GM19328 (cell line): ENCODE data around the gene BRMS1.
"Not testable (repeated sequence)": the region's sequence is repeated elsewhere in the genome, so short reads cannot be mapped to it uniquely, and the experiment has no call there.

Source experiments
- ATAC-seq: cut with Tn5 transposase; IDR thresholded peaks from one replicate; pipeline ENCODE4 v1.9.1; 2021; ENCODE audit warnings: mild to moderate bottlenecking, moderate library complexity; ENCODE audit not compliant: unreplicated experiment

The BRMS1 gene

GRCh38 chr11:66344550-66345315 is at the start of gene BRMS1:
BRMS1 (minus strand) TSS chr11:66345104; CDS start chr11:66342234, 2,870 bp downstream.
- ATAC-seq, result peak; percentile 69

GRCh38 chr11:66393954-66394353 is 49.0 kb upstream of the BRMS1 start:
- ATAC-seq, result no peak

GRCh38 chr11:66391322-66391721 is 46.4 kb upstream of the BRMS1 start:
- no peak for ATAC-seq

GRCh38 chr11:66388780-66389386 is 44.0 kb upstream of the BRMS1 start:
- no peak for ATAC-seq

GRCh38 chr11:66386171-66387069 is 41.5 kb upstream of the BRMS1 start:
- no peak for ATAC-seq

- not testable (repeated sequence) for ATAC-seq
Observed at GRCh38 chr11:66384316-66384715, 39.4 kb upstream of the BRMS1 start.

- not testable (repeated sequence) for ATAC-seq
Observed at GRCh38 chr11:66380264-66380663, 35.4 kb upstream of the BRMS1 start.

- ATAC-seq, result not testable (repeated sequence)
Observed at GRCh38 chr11:66373690-66374287, 28.9 kb upstream of the BRMS1 start.

- no peak for ATAC-seq
Observed at GRCh38 chr11:66373265-66373664, 28.4 kb upstream of the BRMS1 start.

GRCh38 chr11:66371627-66372415 is 26.9 kb upstream of the BRMS1 start, which contains the start of gene SLC29A2:
SLC29A2 (minus strand) TSS chr11:66371760; CDS start chr11:66371591, 169 bp downstream.
- peak; percentile 69 for ATAC-seq

- ATAC-seq, result no peak
Observed at GRCh38 chr11:66369073-66369894, 24.4 kb upstream of the BRMS1 start.

GRCh38 chr11:66368484-66368883 is 23.6 kb upstream of the BRMS1 start:
- ATAC-seq, result no peak

- ATAC-seq, result no peak
Observed at GRCh38 chr11:66367561-66368312, 22.8 kb upstream of the BRMS1 start.

GRCh38 chr11:66366844-66367477 is 22.1 kb upstream of the BRMS1 start:
- no peak for ATAC-seq

GRCh38 chr11:66365711-66366619 is 21.1 kb upstream of the BRMS1 start:
- no peak for ATAC-seq

- ATAC-seq, result no peak
Observed at GRCh38 chr11:66365166-66365565, 20.3 kb upstream of the BRMS1 start.
